DMS153 (cell line): Measurements from ENCODE around the gene NXPE1.
"Not testable (repeated sequence)": the region's sequence is repeated elsewhere in the genome, so short reads cannot be mapped to it uniquely, and the experiment has no call there.

Experiments
- DNase-seq: peaks from one replicate; lab custom pipeline; 2025; lab: John Stamatoyannopoulos, UW

Gene NXPE1

GRCh38 chr11:114559425-114560310 lies at the start of gene NXPE1:
TSS of gene NXPE1 (minus strand) at chr11:114559881. CDS start at chr11:114551201, 8,680 bp downstream.
- no peak for DNase-seq

- DNase-seq = no peak
Observed at GRCh38 chr11:114609429-114609828, 49.7 kb upstream of the NXPE1 start.

DNA sequence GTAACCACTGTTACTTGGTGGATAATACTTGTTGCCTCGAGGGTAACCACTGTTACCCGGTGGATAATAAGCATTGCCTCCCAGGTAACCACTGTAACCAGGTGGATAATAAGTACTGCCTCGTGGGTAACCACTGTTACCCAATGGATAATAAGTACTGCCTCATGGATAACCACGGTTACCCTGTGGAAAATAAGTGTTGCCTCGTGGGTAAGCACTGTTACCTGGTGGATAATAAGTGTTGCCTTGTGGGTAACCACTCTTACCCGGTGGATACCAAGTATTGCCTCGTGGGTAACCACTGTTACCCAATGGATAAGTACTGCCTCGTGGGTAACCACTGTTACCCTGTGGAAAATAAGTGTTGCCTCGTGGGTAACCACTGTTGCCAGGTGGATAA lies 48.9 kb upstream of the NXPE1 start:
- DNase-seq = not testable (repeated sequence)

- no peak for DNase-seq
Observed at GRCh38 chr11:114607753-114608459, 48.2 kb upstream of the NXPE1 start.

DNA sequence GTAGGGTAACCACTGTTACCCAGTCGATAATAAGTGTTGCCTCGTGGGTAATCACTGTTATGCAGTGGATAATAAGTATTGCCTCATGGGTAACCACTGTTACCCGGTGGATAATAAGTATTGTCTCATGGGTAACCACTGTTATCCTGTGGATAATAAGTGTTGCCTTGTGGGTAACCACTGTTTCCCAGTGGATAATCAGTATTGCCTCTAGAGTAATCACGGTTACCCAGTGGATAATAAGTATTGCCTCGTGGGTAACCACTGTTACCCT lies 47.1 kb upstream of the NXPE1 start:
- not testable (repeated sequence) for DNase-seq

GRCh38 chr11:114606003-114606801 lies 46.5 kb upstream of the NXPE1 start:
- no peak for DNase-seq

DNA sequence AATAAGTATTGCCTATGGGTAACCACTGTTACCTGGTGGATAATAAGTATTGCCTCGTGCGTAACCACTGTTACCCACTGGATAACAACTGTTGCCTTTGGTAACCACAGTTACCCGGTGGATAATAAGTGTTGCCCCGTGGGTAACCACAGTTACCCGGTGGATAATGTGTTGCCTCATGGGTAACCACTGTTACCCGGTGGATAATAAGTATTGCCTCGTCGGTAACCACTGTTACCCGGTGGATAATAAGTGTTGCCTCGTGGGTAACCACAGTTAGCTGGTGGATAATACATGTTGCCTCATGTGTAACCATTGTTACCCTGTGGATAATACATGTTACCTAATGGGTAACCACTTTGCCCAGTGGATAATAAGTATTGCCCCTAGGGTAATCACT lies 45.7 kb upstream of the NXPE1 start:
- no peak for DNase-seq

- no peak for DNase-seq
Observed at GRCh38 chr11:114604886-114605285, 45.2 kb upstream of the NXPE1 start.

GRCh38 chr11:114604179-114604813 lies 44.6 kb upstream of the NXPE1 start:
- no peak for DNase-seq

GRCh38 chr11:114603151-114603550 lies 43.5 kb upstream of the NXPE1 start:
- peak; percentile 47 for DNase-seq

GRCh38 chr11:114598461-114598860 lies 38.8 kb upstream of the NXPE1 start:
- no peak for DNase-seq

DNA sequence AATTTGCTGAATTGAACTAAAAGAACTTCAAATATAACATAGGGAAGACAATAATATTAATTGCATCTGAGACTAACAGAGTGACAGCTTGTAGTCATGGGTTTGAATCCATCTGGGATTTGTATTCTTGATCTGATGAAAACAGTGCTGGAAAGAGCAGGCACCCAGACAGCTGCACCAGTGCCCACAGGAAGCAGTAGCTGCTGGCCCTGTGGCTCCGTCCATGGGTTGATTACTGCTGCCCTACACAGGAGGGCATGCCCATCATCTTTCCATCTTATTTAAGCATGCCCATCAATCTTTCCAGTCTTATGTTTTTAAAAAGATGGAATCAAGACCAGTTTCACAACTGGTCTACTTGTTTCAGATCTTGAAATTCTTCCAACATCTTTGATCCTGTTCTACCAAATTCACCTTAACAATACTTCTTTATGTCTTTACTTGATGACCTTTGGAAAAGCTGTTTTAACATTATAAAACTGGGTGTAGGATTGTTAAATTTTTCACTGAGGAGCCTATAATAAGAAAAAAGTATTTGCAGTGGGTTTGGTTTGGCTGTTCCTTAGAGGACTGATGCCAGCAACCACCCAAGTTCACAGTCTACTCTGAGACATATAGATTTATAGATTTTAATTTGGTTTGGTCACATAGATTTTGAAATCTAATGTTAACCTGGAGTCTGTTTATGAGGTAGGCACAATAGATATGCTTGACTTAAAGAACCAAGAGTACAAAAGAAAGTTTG lies 36.7 kb upstream of the NXPE1 start:
- DNase-seq = no peak

DNA sequence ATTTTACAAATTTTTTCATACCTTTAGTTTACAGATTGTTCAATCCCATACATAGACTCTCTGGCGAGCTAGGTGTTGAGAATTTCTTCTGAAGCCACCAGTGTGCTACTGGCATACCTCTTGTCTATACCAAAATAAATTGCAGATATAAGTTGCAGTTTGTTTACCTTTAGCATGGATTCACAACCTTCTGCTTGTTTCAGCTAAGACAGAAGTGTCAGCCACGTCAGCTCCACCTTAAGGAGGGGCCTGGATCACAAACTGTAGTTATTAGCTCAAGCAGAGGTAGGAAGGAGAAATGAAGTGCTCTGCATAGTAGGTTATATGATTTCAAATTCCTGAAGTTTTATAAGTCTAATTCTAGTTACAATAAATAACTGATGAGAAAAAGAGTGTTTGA lies 35.9 kb upstream of the NXPE1 start, which contains the start of gene NXPE4:
TSS of gene NXPE4 (minus strand) at position 216 of the 400 bp plus-strand sequence. CDS start 1,027 bp downstream, outside the sequence.
- no peak for DNase-seq

DNA sequence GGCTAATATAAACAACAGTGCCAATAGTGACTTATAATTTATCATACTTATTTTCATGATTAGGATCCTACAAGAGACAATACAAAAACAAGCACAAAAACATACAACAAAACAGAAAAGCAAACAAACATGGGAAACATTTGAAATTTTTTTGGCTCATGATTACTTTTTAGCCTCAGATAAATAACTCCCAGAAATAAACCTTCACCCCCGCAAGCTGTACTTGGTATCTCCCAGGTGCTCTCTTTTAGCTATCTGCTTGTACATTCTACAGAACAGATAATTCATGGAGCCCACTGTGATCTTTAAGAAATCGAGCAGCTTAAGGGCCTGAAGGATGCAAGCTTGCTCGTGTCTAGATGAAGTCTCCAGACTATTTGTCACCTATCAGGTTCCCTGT lies 35.0 kb upstream of the NXPE1 start:
- DNase-seq = no peak

DNA sequence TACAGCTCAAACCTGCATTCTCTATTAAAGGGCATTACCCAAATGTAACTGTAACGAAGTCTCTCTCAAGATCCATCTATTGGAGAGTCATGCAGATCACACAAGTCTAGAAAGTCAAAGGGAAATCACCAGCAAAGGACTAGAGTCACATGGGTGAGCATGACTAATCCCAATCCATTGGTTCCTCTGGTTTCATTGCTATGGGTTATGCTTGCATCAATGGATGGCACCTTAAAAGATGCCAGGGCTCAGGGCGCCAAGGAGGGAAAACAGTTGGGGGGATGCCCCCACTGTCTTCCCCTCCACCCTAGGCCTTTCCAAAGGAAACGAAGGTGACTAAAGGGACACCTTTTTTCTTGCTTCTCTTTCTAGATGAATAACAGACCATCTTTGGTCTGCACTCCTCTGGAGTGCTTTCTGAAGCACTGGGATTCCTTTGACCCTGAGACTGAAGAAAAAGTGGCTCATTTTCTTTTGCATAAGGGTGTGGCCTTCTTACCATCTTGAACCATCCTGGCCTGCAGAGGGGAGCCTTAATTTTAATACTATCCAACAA lies 27.8 kb upstream of the NXPE1 start:
- DNase-seq = no peak

DNA sequence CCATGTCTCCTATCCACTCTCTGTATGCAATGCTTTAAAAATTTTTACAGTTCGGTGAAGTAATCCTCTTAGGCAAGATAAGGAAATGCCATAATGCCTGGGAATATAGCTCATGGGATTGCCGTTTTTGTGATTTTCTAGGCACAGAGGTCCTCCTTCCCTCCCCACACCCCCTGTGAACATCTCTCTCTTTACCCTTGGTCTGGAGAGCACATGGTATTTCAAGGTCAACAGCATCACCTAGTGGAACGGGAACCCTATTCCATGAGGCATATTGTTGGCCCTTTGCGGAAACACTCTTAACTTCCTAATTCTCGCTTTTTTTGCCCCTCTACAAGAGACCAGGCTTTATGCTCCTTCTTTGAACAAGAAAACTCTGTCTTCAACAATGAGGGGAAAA lies 27.1 kb upstream of the NXPE1 start:
- no peak for DNase-seq

DNA sequence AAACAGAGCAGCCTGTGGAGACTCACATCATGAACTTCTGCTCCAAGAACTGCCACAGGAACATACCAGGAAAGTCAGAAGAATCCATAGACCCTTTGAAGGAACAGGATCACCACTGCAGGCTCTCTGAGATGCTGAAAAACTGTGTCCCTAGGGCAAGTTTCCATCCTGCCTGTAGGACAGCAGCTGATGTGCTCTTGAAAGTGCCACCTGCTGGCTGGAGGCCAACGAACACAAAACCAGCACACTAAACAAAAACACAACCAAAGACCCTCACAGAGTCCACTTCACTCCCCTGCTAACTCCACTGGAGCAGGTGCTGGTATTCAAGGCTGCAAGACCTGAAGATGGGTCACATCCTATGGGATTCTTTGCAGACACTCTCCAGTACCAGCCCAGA lies 12.0 kb upstream of the NXPE1 start:
- no peak for DNase-seq

GRCh38 chr11:114569801-114570200 lies 10.1 kb upstream of the NXPE1 start:
- DNase-seq = no peak

GRCh38 chr11:114566276-114566675 lies 6.6 kb upstream of the NXPE1 start:
- DNase-seq = no peak

- DNase-seq = no peak
Observed at GRCh38 chr11:114564831-114565230, 5.2 kb upstream of the NXPE1 start.

GRCh38 chr11:114563077-114563476 lies 3.4 kb upstream of the NXPE1 start:
- DNase-seq = no peak
